NCI-H2196 (cell line): ENCODE data around the gene OGA.

Experiments
- DNase-seq: peaks from one replicate; lab custom pipeline; 2025; ENCODE audit not compliant: unreplicated experiment; lab: John Stamatoyannopoulos, UW

OGA gene

DNA sequence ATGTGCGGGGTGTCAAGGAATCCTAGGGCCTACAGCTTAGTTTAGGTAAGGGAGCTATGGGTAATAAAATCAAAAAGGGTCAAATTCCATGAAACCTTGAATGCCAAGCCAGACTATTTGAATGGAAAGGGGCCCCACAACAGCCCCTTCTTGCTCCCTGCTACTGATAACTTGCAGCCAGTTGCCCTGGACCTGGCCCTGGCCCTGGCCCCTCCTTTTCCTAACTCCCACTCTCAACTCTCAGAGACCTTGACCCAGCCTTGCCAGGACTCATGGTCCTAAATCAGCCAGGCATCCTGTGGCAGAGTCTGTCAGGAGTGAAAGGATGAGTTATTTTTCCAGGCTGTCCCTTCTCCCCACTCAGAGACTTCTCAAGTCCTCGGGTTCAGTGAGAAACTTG, 19.5 kb upstream of the OGA start:
- DNase-seq, result no peak

DNA sequence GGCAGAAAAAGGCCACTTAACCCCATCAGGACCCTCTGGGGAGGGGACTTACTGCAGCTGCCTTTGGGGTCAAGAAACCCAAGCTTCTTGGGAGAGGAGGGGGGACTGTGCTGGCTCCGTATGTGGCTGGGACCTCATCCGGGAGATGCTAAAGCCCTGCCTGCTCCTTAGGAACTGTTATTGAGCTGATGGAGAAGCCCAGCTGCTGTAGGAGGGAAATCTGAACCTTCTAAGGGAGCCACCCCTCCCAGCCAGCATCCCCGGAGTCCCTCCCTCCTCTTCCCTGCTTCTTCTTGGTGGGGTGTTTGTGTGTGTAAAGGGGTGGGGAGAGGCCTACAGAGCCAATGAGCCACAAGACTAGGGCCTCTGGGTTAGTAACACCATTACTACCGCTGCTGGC, 17.1 kb upstream of the OGA start:
- no peak for DNase-seq

DNA sequence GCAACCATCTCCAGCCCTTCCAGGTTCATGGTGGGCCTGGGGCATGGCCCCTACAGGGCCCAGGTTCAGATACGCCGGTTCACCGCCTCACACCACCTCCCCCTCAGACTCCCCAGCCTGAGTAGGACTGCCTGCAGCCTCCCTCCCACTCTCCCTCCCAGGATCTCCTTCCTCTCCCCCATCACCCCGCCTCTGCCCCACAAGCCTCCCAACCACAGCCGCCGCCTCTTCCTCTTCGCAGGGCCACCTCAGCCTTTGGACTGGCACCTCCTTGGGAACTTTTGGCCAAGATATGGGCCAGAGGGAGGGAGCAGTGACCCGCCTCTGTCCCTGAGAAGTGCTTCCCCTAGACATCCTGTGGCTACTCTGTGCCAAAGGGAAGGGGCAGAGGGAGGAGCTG, 16.1 kb upstream of the OGA start:
- no peak for DNase-seq

DNA sequence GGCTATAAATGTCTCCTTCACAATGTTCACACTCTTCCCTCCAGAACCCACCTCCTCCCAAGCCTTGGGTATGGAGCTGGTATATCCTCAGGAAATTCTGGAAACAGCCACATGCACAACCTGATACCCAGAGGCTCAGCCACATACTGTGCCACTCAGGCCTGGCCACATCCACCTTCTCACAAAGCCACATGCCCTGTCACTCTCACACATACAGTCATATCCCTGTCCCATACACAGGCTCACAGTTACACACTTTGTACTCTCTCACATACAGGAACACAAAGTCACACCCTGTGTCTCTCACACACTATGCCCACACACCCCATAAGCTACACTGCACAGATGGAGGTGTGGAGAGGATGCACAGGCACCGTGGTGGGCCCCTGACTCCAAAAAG, 15.2 kb upstream of the OGA start:
- no peak for DNase-seq

DNA sequence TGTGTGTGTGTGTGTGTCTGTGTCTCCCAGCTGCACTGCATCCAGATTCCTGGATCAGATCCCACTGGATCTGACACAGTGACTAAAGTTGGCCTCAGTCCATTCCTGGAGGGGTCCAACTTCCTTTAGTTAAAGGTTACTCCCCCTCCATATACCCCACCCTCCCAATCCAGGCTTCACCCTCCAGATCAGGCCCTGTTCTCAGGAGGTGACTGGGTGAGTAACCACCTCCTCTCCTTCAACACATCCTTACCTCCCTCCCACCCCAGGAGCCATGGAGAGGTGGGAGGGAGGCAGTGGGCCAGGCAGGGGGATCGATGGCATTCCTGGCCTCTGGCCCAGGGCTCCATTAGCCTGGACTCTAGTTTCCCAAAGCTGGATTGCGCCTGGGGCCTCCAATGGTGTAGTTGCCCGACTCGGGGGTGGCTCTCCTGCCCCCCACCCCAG, 14.1 kb upstream of the OGA start:
- no peak for DNase-seq

DNA sequence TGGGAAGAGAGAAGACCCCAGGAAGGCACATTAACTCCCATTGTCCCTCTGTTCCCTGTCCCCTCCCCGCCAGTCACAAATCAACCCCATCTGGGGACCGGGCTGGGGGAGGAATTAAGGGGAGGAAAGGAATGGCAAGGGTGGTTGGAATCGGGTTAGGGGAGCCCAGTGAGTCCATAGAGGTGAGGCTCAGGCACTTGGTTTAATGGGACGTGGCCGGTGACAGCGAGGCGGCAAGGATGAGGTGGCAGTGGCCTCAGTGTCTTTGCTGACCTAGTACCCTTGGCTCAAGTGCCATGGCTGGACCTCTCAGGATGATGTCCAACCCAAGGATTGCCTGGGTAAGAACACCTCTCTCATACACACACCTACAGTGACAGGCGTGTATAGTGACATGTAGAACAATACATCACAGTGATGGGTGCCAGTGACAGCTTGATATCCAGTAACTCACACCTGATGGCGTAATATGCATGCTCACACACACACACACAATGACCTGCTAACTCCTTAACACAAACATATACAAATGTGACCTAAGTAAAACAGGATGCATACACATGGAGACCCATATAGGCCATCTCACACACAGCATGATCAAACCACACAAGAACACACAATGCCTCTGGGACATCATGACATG, 13.0 kb upstream of the OGA start:
- no peak for DNase-seq

DNA sequence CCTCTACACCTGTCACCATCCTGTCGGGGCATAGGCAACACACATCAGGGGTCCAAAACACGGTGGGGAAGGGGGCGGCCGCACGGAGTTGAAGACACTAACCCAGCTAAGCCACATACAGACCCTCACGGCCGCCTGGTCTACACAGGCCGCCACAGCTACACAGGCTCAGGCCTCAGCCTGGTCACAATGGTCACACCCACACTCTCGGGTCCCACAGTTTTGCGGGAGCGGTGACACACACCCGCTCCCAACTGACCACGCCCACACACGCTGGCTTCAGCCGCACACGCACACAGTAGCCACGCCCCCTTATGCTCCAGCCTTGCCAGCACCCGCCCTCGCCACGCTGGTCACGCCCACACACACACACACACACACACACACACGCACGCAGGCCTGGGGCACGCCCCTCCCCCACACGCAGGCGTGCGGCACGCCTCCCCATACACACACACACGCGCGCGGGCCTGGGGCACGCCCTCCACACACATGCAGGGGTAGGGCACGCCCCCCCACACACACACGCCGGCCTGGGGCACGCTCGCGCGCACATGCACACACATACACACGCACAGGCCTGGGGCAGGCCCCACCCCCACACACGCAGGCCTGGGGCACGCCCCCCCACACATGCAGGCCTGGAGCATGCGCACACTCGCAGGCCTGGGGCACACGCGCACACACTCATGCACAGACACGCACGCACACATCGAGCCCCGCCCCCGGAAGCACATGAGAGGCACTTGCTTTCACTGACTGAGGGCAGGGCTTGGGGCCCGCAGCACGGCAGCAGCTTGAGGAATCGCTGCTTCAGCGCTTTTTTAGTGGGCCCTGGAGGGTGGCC, 12.3 kb upstream of the OGA start:
- peak; percentile 88 for DNase-seq

DNA sequence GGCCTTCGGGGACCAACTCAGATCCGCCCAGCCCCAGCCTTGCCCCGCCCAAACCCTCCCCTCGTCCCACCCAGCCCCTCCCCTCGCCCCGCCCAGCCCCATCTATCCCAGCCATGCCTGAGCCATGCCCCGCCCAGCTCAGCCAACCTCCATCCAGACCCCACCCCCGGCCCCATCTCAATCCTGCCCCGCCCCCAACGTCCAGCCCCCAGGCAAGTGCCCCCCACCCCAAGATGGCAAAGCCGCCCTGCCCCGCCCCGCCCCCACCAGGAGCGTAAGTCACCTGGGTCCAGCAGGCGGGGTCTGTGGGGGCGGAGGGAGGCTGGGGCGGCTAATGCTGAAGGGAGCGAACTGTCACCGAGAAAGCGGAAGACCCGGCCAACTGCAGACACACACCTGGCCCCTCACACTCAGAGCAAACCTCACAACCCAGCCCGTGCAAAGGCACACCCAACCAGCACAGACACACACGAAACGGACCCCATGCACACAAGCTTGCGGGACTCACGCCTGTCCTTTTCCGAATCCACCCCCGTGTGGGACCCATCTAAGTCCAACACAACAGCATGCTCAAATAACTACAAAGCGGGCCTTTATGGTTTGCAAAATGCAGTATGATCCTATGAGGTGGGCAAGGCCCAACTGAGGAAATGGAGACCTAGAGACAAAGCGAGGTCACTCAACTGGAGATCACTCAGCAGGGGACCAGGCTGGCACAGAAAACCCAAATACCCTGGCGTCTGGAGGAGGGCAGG, 11.5 kb upstream of the OGA start:
- DNase-seq, result peak; percentile 36

DNA sequence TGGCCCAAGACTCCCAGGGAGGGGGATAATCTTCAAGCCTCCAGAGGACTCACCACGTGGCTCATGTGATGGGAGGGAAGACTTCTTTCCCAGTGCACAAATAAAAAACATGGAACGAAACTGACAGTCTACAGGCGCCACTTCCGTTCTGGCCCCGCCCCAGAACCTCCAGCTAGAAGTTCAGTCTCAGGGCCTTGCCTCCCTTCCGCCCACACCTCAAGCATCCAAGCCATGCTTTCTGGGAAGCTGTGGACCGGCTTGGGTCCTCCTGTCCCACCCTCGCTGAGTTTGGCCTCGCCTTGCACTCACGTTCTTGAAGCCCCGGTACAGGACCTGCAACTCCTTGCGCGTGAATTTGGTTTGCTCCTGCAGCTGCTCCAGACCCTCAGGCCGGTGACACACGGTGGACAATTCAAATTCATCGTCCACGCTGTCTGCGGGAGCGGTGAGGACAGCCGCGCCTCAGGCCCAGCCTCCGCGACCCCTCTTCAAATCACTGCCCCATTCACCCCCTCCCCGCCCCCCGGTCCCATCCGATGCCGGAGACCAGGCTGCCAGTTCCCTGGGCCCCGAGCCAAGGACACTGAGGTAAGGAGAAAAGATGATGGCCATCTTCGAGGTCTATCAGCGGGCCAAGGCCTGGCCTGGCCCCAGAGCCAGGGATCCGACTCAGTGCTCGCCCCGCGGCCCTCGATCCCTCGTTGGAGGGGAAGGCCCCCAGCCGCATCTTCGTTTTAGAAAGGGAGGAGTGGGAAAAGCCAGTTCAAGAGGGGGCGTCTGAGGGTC, 10.7 kb upstream of the OGA start:
- DNase-seq, result no peak

DNA sequence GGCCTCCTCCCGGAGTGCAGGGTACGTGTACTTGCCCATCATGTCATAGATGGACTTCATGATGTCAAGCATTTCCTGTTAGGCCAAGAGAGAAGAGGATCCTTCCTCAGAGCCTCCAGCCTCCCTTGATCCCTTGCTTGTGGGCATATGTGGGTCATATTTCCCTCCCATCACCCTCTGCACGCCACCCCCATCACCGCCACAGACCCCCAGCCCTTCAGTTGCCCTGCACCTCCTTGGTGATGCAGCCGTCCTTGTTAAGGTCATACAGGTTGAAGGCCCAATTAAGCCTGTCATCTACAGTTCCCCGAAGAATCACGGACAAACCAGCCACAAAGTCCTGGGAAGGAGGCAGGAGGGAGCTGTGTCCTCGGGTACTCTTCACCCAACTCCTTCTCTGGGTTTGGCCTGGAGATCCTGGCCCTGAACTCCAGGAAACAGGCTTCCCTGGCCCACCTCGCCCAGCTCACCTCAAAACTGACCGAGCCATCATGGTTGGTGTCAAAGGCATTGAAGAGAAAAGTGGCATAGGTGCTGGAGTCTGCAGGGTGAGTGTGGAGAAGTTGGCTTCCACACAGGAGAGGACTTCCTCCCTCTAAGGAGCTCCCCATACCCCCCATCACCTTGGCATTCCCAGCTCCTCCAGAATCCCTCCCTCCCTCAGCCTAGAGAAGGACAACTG, 9.8 kb upstream of the OGA start:
- no peak for DNase-seq

DNA sequence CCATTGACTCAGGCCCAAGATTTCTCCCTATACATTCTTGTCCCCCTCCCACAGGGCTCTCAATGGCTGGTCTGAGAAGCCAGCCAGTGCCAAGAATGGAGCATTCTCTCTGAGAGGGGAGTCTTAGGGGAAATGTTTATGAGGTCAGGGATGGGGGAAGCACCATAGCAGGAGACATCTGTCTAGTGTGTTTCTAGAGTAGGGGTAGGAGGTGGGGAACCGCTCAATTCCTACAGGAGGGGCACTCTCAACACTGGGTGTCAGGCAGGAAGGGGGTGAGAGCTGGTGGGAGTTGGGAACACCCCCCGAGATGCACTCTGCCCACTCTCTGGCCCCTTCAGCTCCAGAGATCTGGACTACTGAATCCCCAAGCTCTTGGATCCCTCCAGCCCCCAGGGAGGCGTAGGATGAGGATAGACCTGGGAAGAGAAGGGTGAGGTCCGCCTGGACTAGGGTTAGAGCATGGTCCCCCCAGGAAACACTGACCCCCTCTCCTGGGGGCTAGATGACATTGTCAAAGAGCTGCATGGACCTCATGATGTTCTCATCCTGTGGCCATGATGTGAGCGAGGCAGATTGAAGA, 8.7 kb upstream of the OGA start:
- DNase-seq, result no peak

DNA sequence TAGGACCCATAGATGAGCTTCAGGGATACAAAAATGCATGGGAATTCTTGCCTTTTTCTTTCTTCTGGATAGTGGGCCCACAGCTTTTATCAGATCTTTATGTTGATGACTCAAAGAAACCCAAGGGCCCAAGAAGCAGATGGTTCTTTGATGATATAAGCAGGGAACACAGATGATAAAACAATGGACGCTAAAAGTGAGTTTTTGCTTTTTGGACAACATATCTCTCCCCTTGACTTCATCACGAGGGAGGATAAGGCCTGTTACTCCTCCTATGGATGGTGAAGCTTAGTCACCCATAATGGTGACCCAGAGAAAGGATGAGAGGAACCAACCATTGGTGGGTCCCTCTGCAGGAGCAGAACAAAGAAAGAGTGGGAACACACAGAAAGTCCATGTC, 6.5 kb upstream of the OGA start:
- DNase-seq, result no peak

DNA sequence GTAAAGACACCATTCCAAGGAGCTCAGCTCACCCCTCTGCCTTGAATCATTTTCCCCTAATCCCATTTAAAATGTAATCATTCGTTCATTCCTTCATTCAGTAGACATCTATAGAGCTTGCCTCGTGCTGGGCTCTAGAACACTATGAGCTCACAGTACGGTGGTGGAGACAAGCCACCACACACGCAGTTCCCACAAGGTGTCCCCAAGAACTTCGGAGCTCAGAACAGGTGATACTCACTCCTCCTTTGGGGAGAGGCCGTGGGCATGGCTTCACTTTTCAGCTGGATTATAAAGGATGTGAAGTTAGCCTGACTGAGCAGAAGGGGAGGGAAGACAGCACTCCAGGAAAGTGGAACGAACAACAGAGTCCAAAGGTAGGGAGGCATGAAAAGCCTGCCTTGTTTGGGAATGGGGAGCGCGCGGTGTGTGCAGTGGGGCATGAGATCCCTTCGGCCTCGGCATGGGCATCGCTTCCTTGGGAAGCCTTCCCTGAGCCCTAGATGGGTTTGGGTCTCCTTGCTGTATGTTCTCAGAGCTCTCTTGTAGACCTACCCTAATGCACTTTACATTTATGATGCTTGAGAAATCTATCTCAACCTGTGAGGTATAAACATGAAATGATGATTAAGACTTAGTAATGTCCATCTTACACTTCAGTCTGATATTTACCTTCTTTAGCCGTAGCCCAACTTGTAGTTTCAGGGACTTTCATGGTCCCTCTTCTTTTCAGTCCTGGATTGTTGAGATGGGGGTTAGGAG, 809 bp upstream of the OGA start:
- DNase-seq, result no peak

DNA sequence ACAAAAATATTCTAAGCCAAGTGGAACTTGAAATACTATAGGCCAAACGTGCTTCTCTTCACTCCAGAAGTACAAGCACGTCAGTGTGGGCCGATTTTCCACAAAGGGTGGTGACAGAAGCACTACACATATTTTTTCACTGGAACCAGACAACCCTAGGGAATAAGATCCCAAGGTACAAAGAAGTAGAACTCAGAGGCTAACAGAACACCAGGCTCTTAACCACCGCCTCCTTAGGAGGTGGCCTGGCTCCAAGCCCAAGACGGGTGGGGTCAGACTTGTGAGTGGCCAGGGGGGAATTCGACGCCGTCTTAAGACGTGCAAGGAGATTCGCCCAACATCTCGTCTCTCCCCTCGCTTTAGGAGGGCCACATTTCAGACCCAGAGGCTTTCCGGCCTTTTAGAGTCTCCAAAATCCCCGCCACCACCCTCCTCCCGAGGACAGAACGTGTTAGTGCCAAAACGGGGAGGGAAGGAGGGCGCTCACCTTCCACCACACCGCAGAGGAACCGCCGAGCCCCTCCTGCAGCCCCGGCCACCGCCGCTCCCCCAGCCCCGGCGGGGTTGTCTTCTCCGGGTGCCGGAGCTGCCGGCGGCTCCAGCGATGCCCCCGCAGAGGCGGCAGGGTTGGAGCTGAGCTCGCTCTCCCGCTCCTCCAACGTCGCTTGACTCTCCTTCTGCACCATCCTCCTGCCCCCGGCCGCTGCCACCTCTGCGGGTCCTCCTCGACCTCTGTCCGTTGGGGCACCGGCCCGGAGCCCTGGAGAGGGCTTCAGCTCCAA, 716 bp downstream of the OGA start:
- DNase-seq, result no peak

DNA sequence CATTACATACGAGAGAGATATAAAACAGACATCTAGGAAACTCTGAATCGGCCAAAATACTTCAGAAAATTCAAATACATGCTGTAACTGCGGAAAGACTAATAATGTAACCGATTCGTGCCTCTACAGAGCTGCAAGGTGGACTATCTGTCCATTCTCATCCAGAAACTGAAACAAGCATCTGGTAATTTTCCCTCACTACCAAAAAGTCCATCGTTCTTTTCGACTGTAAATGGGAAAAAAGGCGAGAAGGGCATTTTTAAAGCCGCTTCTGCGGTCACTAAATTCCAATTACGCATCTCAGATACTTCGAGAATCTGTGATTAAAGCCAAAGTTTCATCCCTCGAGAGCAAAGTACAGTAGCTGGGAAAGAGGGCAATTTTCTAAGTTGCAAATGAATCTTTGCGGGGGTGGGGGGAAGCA, 1.3 kb downstream of the OGA start:
- no peak for DNase-seq

DNA sequence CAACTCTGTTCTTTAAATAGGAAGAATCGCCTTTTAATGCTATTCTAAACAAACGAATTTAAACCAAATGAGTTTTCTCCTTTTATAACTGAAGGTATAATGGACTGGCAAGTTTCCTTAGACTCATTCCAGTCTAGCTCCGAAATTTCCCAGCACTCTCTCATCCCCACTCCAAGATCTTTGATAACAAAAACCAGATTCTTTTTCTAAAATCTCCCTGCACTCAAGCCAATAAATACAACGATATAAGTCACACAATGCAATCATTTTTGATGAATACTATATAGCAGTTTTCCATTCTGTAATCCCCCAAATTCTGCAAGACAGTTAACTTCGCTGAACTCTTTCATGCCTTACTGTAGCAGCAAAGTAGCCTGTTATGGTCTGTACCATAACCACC, 1.9 kb downstream of the OGA start:
- no peak for DNase-seq

DNA sequence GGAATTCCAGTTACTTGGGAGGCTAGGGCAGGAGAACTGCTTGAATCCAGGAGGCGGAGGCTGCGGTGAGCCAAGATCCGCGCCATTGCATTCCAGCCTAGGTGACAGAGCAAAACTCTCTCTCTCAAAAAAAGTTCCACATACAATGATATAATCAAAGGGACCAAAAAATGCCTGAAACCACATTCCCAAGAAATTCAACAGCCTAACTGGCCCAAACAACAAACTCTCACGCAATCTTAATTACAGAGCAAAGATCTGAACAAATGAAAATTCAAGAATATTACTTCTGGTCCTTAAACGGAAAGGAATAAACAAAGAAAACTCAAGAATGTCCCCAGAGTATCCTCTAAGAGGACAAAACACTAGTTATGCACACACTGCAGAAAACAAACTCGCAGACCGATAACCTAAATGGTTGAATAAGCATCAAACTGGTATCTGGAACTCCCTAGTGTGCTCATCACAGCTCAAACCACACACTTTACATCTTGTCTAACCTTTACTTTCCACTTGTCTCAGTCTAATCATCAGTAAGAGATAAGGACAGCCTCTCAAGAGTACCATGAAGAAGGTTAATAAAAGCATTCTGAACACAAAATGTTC, 3.7 kb downstream of the OGA start:
- DNase-seq, result no peak

DNA sequence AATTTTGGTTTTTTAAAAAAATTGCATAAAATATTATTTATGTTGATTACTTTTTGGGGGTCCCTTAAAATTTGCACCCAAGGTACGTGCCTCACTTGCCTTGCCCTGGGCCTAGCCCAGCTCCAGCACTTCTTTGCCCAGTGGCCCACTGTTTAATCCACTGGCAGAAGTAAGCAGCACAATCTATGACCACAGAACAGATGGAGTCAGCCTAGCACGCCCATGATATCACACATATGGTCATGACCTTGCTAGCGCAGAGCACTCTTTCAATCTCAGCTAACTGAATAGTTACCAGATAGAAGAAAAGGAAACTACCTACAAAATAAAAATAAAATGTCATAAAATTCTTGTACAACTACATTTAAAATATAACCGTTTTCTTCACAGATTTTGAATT, 5.6 kb downstream of the OGA start:
- no peak for DNase-seq
